Measurements from ENCODE around the gene ADGRA3. TPM values are rescaled to one million over a fixed set of nuclear protein-coding genes. Genes with fewer than 3 reads are reported as not detected.

The ADGRA3 gene
- total RNA-seq, 1 experiment from 2014 or later: 56.5 TPM

DNA sequence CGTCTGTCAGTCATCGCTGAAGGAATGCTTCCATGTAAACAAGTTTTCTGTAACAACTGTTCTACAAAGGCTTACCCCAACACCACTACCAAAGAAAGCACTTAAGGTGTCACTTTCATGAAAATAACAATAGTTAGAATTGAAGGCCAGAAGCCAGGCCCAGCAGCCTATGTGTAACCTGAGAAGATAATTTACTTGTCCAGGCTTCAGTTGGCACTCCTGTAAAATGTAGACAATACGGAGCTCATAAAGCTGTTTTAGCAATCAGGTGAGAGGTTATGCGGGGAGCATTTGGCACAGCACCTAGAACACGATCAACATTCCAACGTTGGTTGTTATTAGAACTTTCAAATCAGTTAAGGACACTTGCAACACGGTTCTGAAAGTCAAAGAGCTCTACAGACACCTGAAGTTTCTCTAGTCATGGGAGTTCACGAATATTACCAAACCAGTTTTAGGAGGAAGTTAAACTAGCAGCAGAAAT, 15.7 kb downstream of the ADGRA3 start:
- Histone ChIP-seq H3K4me2 (ENCODE audit: insufficient read depth, insufficient read length, low read length) (peak overlapping the region; percentile 25), H2AK5ac (ENCODE audit: insufficient read length, low read length) (no peak overlapping the region), H3K23me2 (ENCODE audit: insufficient read length, low read depth, low read length, poor library complexity, severe bottlenecking) (no peaks in the 10 kb centered on the region), H3K23ac (ENCODE audit: insufficient read length, low read depth, low read length) (no peak overlapping the region), H3K27me3 (ENCODE audit: insufficient read depth, low read length) (no peaks in the 10 kb centered on the region), H4K91ac (ENCODE audit: insufficient read length, low read depth, low read length) (no peak overlapping the region), H2BK5ac (ENCODE audit: insufficient read length, low read length) (peak overlapping the region; percentile 68), H4K5ac (ENCODE audit: insufficient read length, low read depth, low read length) (no peak overlapping the region), H3K79me2 (ENCODE audit: insufficient read depth, low read length) (peaks cover 25% of the 10 kb centered on the region; the same call in 1 of the 2 replicates), H3K9me3 (ENCODE audit: control insufficient read depth, low read depth, low read length) (no peaks in the 10 kb centered on the region), H2BK12ac (ENCODE audit: insufficient read length, low read depth, low read length) (no peak overlapping the region), H4K20me1 (ENCODE audit: control insufficient read depth, insufficient read depth, insufficient read length) (peaks cover 3% of the 10 kb centered on the region), H2BK15ac (ENCODE audit: low read depth, low read length) (no peak overlapping the region), H4K8ac (replicated peaks; ENCODE audit: insufficient read length, low read depth, low read length) (no peak overlapping the region), H3K27ac (ENCODE audit: insufficient read length, low read depth, low read length) (peak overlapping the region; percentile 10), H2AFZ (ENCODE audit: low read length) (no peak overlapping the region), H3K4ac (ENCODE audit: low read depth, low read length) (no peak overlapping the region), H3K56ac (ENCODE audit: insufficient read length, low read depth, low read length) (no peak overlapping the region), H3K14ac (ENCODE audit: insufficient read depth, low read length) (no peak overlapping the region), H3K4me1 (ENCODE audit: insufficient read depth, low read length) (peaks cover 17% of the 10 kb centered on the region), H3K79me1 (ENCODE audit: insufficient read depth, low read depth, low read length, poor library complexity, severe bottlenecking) (peaks cover 11% of the 10 kb centered on the region), H2BK20ac (ENCODE audit: low read depth, low read length, poor library complexity, severe bottlenecking) (no peak overlapping the region), H2BK120ac (ENCODE audit: low read depth, low read length, poor library complexity, severe bottlenecking) (no peak overlapping the region), H3K18ac (ENCODE audit: insufficient read length, low read depth, low read length) (no peak overlapping the region), H3K9ac (ENCODE audit: extremely low read depth, insufficient read length, low read length) (no peak overlapping the region), H3T11ph (ENCODE audit: low read length) (no peak overlapping the region)
- Mint-ChIP-seq H3K36me3 (ENCODE audit: insufficient read depth in 1 of 3, low read depth in 3 of 3) (peaks cover 0 to 5% (median 4%) of the 10 kb centered on the region in 3 experiments; a peak in 4 of 7 replicates), H3K27me3 (ENCODE audit: low read depth) (no peaks in the 10 kb centered on the region), H3K27ac (peak overlapping the region in 2 of 3 experiments; percentile 25 to 80; a peak in 2 of 7 replicates), H3K4me1 (peaks cover 16 to 19% of the 10 kb centered on the region in 2 experiments), H3K4me3 (peak overlapping the region in 1 of 2 experiments; percentile 25; a peak in 1 of 5 replicates), H3K9me3 (no peaks in the 10 kb centered on the region)
- DNase-seq: no peak
- TF ChIP-seq, protein P1, sequence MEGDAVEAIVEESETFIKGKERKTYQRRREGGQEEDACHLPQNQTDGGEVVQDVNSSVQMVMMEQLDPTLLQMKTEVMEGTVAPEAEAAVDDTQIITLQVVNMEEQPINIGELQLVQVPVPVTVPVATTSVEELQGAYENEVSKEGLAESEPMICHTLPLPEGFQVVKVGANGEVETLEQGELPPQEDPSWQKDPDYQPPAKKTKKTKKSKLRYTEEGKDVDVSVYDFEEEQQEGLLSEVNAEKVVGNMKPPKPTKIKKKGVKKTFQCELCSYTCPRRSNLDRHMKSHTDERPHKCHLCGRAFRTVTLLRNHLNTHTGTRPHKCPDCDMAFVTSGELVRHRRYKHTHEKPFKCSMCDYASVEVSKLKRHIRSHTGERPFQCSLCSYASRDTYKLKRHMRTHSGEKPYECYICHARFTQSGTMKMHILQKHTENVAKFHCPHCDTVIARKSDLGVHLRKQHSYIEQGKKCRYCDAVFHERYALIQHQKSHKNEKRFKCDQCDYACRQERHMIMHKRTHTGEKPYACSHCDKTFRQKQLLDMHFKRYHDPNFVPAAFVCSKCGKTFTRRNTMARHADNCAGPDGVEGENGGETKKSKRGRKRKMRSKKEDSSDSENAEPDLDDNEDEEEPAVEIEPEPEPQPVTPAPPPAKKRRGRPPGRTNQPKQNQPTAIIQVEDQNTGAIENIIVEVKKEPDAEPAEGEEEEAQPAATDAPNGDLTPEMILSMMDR (conservative IDR thresholded peaks at IDR 0.05): no peak
- WGBS (ENCODE audit: extremely low coverage, insufficient read length, low lambda C conversion rate): no CpG with 5 or more reads among the region's 8 CpGs

All from H9 (cell line).